ENCODE data around the gene OR10D3. TPM values are rescaled to one million over a fixed set of nuclear protein-coding genes. Genes with fewer than 3 reads are reported as not detected.

OR10D3 gene
- total and polyA plus RNA-seq, 4 donors = not detected

DNA sequence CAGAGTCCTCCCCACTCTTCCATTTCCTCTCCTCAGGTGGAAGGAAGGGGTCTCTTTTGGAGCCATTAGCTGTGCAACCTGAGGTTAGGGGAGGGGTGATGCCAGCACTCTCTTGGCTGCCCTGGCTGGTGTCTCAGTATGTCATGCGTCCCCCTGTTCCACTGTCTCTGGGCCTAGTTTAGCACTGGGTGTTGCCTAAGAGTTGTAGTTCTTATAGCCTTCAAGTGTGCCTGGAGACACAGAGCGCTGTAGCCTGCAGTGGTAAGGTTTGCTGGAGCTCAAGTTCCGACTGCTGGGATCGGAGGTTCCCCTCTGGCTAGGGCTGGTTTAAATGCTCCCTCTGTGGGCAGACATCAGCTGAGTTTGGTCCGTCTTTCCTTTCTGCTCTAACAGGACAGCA lies 20.9 kb downstream of the OR10D3 start (continued):
- no peak for TF ChIP-seq RXRA (IDR thresholded peaks at IDR 0.05)

DNA sequence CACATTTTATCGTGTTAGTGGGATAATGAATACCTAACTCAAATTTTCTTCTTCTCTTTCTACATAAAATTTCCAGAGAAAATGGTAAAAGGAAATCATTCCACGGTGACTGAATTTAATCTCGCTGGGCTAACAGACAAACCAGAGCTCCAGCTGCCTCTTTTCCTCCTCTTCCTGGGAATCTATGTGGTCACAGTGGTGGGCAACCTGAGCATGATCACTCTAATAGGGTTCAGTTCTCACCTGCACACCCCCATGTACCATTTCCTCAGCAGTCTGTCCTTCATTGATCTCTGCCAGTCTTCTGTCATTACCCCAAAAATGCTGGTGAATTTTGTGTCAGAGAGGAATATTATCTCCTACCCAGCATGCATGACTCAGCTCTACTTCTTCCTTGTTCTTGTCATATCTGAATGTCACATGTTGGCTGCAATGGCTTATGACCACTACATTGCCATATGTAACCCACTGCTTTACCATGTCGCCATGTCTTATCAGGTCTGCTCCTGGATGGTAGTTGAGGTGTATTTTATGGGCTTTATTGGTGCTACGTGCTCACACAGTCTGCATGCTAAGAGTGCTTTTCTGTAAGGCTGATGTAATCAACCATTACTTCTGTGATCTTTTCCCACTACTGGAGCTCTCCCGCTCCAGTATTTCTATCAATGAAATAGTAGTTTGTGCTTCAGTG lies 24.1 kb downstream of the OR10D3 start:
- H3K9me3 ChIP-seq (ENCODE audit: control insufficient read depth in 4 of 4, low read length in 3 of 4) = no peaks in the 10 kb centered on the region
- WGBS = 77% methylated on average over 6 of the region's 6 CpGs
- H3K4me3 ChIP-seq (ENCODE audit: low read depth in 1 of 3, low read length in 3 of 3) = no peak overlapping the region
- no peaks in the 10 kb centered on the region for H3K36me3 ChIP-seq (ENCODE audit: control insufficient read depth in 4 of 4, insufficient read depth in 3 of 4, low read depth in 1 of 4, low read length in 3 of 4)
- H3K27ac ChIP-seq (ENCODE audit: low read depth in 1 of 2, low read length in 2 of 2) = no peak overlapping the region
- TF ChIP-seq EGR1 (IDR thresholded peaks at IDR 0.05; ENCODE audit: low read depth in 2 of 2) (no peak), GABPA (IDR thresholded peaks at IDR 0.05 in 1 of 2, conservative IDR thresholded peaks at IDR 0.05 in 1 of 2) (no peak), TAF1 (conservative IDR thresholded peaks at IDR 0.05) (no peak), HNF4G (IDR thresholded peaks at IDR 0.05) (no peak), YY1 (IDR thresholded peaks at IDR 0.05) (no peak)
- TF ChIP-seq, protein P1, sequence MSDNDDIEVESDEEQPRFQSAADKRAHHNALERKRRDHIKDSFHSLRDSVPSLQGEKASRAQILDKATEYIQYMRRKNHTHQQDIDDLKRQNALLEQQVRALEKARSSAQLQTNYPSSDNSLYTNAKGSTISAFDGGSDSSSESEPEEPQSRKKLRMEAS (IDR thresholded peaks at IDR 0.05) = no peak
- TF ChIP-seq, protein P2, sequence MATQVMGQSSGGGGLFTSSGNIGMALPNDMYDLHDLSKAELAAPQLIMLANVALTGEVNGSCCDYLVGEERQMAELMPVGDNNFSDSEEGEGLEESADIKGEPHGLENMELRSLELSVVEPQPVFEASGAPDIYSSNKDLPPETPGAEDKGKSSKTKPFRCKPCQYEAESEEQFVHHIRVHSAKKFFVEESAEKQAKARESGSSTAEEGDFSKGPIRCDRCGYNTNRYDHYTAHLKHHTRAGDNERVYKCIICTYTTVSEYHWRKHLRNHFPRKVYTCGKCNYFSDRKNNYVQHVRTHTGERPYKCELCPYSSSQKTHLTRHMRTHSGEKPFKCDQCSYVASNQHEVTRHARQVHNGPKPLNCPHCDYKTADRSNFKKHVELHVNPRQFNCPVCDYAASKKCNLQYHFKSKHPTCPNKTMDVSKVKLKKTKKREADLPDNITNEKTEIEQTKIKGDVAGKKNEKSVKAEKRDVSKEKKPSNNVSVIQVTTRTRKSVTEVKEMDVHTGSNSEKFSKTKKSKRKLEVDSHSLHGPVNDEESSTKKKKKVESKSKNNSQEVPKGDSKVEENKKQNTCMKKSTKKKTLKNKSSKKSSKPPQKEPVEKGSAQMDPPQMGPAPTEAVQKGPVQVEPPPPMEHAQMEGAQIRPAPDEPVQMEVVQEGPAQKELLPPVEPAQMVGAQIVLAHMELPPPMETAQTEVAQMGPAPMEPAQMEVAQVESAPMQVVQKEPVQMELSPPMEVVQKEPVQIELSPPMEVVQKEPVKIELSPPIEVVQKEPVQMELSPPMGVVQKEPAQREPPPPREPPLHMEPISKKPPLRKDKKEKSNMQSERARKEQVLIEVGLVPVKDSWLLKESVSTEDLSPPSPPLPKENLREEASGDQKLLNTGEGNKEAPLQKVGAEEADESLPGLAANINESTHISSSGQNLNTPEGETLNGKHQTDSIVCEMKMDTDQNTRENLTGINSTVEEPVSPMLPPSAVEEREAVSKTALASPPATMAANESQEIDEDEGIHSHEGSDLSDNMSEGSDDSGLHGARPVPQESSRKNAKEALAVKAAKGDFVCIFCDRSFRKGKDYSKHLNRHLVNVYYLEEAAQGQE (IDR thresholded peaks at IDR 0.05) = no peak
- H3K9ac ChIP-seq (ENCODE audit: low read depth in 1 of 2, low read length in 2 of 2) = no peak overlapping the region
- H3K4me1 ChIP-seq (ENCODE audit: control insufficient read depth in 4 of 4, insufficient read depth in 4 of 4, low read length in 3 of 4) = no peaks in the 10 kb centered on the region
- H3K27me3 ChIP-seq (ENCODE audit: control insufficient read depth in 4 of 4, insufficient read depth in 4 of 4, low read length in 3 of 4) = peaks cover 0 to 2% (median under 1%) of the 10 kb centered on the region in 4 donors
- DNase-seq (ENCODE audit: low spot score) = no peak

DNA sequence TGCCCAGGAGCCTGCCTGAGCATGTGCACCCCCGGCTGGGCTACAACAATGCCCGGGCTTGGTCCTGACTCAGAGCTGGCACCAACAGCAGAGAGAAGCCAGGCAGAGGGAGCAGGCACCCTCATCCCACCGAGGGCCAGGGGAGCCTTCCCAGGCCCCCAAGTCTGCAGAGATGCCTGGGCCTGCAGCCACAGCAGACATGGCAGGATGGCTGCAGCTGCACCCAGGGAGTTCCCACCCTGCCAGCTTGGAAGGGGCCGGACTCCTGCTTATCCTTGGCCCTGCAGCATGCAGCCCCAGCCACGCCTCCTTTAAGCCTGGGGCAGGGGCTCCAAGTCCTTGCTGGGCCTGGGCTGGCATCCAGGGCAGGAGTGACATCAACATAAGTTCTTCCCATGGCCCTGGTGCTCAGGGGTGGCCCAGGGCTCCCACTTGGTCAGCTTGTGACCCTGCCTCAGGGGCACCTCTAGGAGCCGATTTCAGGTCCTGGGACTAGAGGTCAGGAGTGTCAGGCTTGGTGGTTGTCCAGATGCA lies 26.7 kb downstream of the OR10D3 start:
- 82% methylated on average over 6 of the region's 6 CpGs for WGBS
- Histone ChIP-seq H3K36me3 (ENCODE audit: control insufficient read depth in 4 of 4, insufficient read depth in 3 of 4, low read depth in 1 of 4, low read length in 3 of 4) (no peaks in the 10 kb centered on the region), H3K9ac (ENCODE audit: low read depth in 1 of 2, low read length in 2 of 2) (no peak overlapping the region), H3K9me3 (ENCODE audit: control insufficient read depth in 4 of 4, low read length in 3 of 4) (no peaks in the 10 kb centered on the region), H3K4me1 (ENCODE audit: control insufficient read depth in 4 of 4, insufficient read depth in 4 of 4, low read length in 3 of 4) (no peaks in the 10 kb centered on the region), H3K27ac (ENCODE audit: low read depth in 1 of 2, low read length in 2 of 2) (no peak overlapping the region), H3K27me3 (ENCODE audit: control insufficient read depth in 4 of 4, insufficient read depth in 4 of 4, low read length in 3 of 4) (peaks cover 0 to 2% (median 0%) of the 10 kb centered on the region in 4 donors), H3K4me3 (ENCODE audit: low read depth in 1 of 3, low read length in 3 of 3) (no peak overlapping the region)
- no peak for DNase-seq (ENCODE audit: low spot score)
- TF ChIP-seq TAF1 (conservative IDR thresholded peaks at IDR 0.05) (no peak), RAD21 (IDR thresholded peaks at IDR 0.05) (no peak), HNF4A (conservative IDR thresholded peaks at IDR 0.05) (no peak), HNF4G (IDR thresholded peaks at IDR 0.05) (no peak), EGR1 (IDR thresholded peaks at IDR 0.05; ENCODE audit: low read depth in 2 of 2) (no peak), FOXA1 (IDR thresholded peaks at IDR 0.05) (no peak), SP1 (IDR thresholded peaks at IDR 0.05) (no peak), RXRA (IDR thresholded peaks at IDR 0.05) (no peak), JUND (IDR thresholded peaks at IDR 0.05) (no peak), YY1 (IDR thresholded peaks at IDR 0.05) (no peak), NR2F2 (IDR thresholded peaks at IDR 0.05) (no peak), FOXA2 (IDR thresholded peaks at IDR 0.05) (no peak)
- TF ChIP-seq, protein P3, sequence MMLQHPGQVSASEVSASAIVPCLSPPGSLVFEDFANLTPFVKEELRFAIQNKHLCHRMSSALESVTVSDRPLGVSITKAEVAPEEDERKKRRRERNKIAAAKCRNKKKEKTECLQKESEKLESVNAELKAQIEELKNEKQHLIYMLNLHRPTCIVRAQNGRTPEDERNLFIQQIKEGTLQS (IDR thresholded peaks at IDR 0.05) = no peak
- TF ChIP-seq, protein P4, sequence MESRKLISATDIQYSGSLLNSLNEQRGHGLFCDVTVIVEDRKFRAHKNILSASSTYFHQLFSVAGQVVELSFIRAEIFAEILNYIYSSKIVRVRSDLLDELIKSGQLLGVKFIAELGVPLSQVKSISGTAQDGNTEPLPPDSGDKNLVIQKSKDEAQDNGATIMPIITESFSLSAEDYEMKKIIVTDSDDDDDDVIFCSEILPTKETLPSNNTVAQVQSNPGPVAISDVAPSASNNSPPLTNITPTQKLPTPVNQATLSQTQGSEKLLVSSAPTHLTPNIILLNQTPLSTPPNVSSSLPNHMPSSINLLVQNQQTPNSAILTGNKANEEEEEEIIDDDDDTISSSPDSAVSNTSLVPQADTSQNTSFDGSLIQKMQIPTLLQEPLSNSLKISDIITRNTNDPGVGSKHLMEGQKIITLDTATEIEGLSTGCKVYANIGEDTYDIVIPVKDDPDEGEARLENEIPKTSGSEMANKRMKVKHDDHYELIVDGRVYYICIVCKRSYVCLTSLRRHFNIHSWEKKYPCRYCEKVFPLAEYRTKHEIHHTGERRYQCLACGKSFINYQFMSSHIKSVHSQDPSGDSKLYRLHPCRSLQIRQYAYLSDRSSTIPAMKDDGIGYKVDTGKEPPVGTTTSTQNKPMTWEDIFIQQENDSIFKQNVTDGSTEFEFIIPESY (IDR thresholded peaks at IDR 0.05) = no peak
- TF ChIP-seq, protein P2 (IDR thresholded peaks at IDR 0.05) = no peak

All from liver (tissue), 9 donors.